NT2/D1 (cell line): ENCODE measurements around the gene PPP1R12B.

Source experiments
- DNase-seq: peaks from one replicate; pipeline ENCODE4 v3.0.0-alpha.2; 2011; ENCODE audit warnings: low read depth, low spot score
- H3K27me3 ChIP-seq: 2 replicates; pipeline ENCODE4 v1.6.0; 2011; ENCODE audit warnings: mild to moderate bottlenecking; ENCODE audit not compliant: insufficient read length, insufficient read depth
- H3K36me3 ChIP-seq: 2 replicates; pipeline ENCODE4 v1.6.1; 2011; ENCODE audit warnings: mild to moderate bottlenecking, low read length, mixed read lengths; ENCODE audit not compliant: insufficient read depth, insufficient read length
- H3K4me1 ChIP-seq: 2 replicates; pipeline ENCODE4 v1.5.1; 2011; ENCODE audit not compliant: insufficient read depth, insufficient read length
- H3K4me3 ChIP-seq: 2 replicates; pipeline ENCODE4 v1.5.1; 2011; ENCODE audit warnings: low read depth; ENCODE audit not compliant: insufficient read length
- H3K9ac ChIP-seq: 2 replicates; pipeline ENCODE4 v1.6.0; 2011; ENCODE audit warnings: low read depth; ENCODE audit not compliant: insufficient read length
- H3K9me3 ChIP-seq: 2 replicates; pipeline ENCODE4 v1.5.1; 2011; ENCODE audit warnings: mild to moderate bottlenecking, low read length; ENCODE audit not compliant: insufficient read depth
- SUZ12 ChIP-seq: IDR thresholded peaks from 2 replicates; pipeline ENCODE4 v1.6.1; 2011; ENCODE audit not compliant: insufficient read length, insufficient read depth; ENCODE audit errors: extremely low read depth
- YY1 ChIP-seq: IDR thresholded peaks from 2 replicates; pipeline ENCODE4 v1.6.1; 2011; ENCODE audit not compliant: insufficient read length, insufficient read depth
- ZNF274 ChIP-seq: IDR thresholded peaks from 2 replicates; pipeline ENCODE4 v1.6.1; 2011; ENCODE audit warnings: mild to moderate bottlenecking, low read depth, low read length

PPP1R12B gene

GRCh38 chr1:202584707-202585589, 236.4 kb downstream of the PPP1R12B start:
- no peak for DNase-seq
- Histone ChIP-seq H3K4me1 (peaks cover 8% of the 10 kb centered on the region), H3K4me3 (no peak overlapping the region), H3K36me3 (peaks cover 7% of the 10 kb centered on the region), H3K9me3 (no peaks in the 10 kb centered on the region), H3K9ac (no peak overlapping the region), H3K27me3 (no peaks in the 10 kb centered on the region)
- TF ChIP-seq YY1, result no peak
- TF ChIP-seq ZNF274, result no peak
- no peak for TF ChIP-seq SUZ12

GRCh38 chr1:202585590-202585933, 237.1 kb downstream of the PPP1R12B start:
- Histone ChIP-seq H3K4me1 (peaks cover 11% of the 10 kb centered on the region), H3K9me3 (no peaks in the 10 kb centered on the region), H3K36me3 (peaks cover 7% of the 10 kb centered on the region), H3K9ac (no peak overlapping the region), H3K4me3 (no peak overlapping the region), H3K27me3 (no peaks in the 10 kb centered on the region)
- no peak for DNase-seq
- TF ChIP-seq ZNF274 (no peak), SUZ12 (no peak), YY1 (no peak)

DNA sequence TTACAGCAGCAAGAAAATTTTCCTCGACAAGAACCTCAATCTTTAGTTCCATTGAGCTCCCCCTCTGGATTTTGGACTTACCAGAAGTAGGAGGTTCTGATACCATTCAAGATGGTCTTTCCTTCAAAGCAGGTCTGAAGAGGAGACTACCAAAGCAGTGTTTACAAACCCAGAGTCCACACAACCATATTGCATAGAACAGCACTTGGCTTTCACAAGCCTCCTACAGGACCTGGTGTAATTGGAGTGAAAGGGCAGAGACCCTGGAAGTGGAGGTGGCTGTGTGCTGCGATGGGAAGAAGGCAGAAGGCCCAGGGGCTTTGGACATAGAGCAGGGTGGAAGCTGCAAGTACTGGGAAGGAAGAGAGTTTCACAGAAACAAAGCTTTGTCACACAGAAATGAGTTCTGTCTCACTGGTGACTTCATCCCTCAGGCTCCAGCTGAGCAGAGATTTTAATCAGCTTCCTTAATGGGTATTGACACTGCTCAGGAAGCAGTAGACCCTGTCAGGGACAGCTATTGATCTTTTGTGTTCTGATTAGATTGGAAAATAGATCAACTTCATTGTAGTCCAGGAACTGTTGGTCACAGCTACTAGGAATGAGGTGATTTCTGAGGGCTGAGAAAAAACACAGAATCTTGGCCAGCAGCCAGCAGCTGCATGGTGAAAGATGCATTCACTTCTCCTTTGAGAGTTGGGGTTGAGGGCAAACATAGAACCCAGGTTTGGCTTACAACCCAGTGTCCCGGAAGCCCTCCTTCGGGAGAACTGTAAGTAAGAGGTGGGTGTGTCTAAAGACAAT, 237.7 kb downstream of the PPP1R12B start:
- TF ChIP-seq YY1 (no peak), SUZ12 (no peak), ZNF274 (no peak)
- H3K4me1 ChIP-seq, result peaks cover 11% of the 10 kb centered on the region
- H3K27me3 ChIP-seq, result no peaks in the 10 kb centered on the region
- H3K36me3 ChIP-seq, result peaks cover 2% of the 10 kb centered on the region
- no peak for DNase-seq
- no peaks in the 10 kb centered on the region for H3K9me3 ChIP-seq
- H3K4me3 ChIP-seq, result no peak overlapping the region
- H3K9ac ChIP-seq, result no peak overlapping the region

DNA sequence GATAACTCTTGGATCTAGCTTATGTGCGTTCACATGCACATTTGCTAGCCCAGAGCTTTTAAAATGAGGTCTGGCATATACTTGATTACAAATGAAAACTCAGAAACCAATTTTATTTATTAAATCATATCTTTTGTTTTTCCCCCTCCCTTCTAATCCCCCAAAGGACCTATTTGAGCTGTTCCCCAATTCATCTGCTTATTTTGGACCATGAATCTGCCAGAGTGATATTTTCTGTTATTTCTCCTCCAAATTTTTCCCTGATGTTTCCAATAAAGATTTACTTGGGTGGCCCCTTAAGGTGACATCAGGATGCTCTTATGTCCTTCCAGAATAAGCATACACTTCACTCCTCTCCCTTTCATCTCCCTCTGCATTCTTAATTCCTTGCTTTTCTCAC, 238.4 kb downstream of the PPP1R12B start:
- no peak for TF ChIP-seq YY1
- TF ChIP-seq SUZ12, result no peak
- TF ChIP-seq ZNF274, result no peak
- no peak for DNase-seq
- Histone ChIP-seq H3K4me1 (peaks cover 14% of the 10 kb centered on the region), H3K9ac (no peak overlapping the region), H3K4me3 (no peak overlapping the region), H3K9me3 (no peaks in the 10 kb centered on the region), H3K36me3 (no peaks in the 10 kb centered on the region), H3K27me3 (no peaks in the 10 kb centered on the region)

DNA sequence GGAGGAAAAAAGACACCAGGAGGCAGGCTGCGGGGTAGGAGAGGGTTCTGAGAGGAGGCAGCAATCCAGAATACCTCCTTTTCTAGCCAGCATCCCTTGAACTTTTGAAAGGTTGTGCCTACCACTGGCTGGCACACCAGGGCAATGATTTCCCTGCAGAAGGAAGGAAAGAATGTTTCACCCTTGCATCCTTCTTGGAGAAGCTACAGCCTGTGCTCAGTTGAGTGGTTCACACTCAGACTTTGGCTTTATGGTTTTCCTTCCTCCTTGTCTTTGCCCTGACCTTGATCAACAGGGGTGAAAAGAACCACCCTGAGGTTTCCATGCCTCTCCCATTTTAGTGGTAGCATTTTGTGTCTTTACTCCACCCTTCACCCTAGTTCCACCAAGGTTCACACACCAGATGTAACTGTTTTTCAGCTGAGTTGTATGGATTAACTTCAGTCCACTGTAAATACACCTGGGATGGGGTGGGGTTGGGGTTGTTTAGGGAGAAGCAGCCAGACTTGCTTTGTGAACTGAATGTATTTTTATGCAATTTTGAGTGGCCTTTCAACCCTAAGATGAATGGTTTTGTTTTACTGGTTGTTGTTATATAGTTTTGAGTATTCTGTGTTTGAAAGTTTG, 239.5 kb downstream of the PPP1R12B start:
- no peaks in the 10 kb centered on the region for H3K36me3 ChIP-seq
- H3K4me1 ChIP-seq, result peaks cover 14% of the 10 kb centered on the region
- H3K9ac ChIP-seq, result no peak overlapping the region
- no peaks in the 10 kb centered on the region for H3K9me3 ChIP-seq
- H3K4me3 ChIP-seq, result no peak overlapping the region
- TF ChIP-seq SUZ12, result no peak
- no peak for TF ChIP-seq YY1
- no peak for TF ChIP-seq ZNF274
- no peaks in the 10 kb centered on the region for H3K27me3 ChIP-seq
- no peak for DNase-seq

DNA sequence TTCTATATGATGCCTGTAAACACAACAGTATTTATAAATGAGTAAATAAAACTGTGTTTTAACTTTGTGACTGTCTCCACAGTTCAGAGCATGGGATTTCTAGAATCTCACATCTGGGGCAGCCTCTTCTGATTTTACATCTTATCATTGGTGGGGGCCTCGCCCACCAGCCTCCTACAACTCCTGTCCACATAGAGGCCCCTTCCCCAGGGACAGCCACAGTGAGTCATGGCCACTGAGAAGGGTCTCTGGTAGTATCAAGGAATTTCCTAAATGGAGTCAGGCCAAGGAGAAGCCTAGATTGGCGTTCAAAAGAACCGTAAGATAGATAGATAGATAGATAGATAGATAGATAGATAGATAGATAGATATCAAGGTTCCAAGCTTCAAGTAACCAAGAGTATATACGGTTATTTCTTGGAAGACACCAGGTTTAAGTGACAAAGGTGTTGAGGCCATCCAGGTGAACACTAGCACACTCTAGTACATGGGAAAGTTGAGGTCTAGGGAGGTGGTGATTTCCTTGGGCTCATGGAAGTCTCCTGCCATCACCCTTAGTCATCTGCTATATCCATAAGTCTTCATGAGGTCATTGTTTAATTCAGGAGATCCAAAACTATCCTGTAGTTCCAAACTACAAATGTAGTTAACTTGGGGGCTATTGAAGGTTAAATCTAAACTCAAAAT, 240.1 kb downstream of the PPP1R12B start:
- no peaks in the 10 kb centered on the region for H3K27me3 ChIP-seq
- no peaks in the 10 kb centered on the region for H3K36me3 ChIP-seq
- DNase-seq, result no peak
- H3K9me3 ChIP-seq, result no peaks in the 10 kb centered on the region
- peaks cover 14% of the 10 kb centered on the region for H3K4me1 ChIP-seq
- no peak overlapping the region for H3K4me3 ChIP-seq
- TF ChIP-seq ZNF274 (no peak), YY1 (no peak), SUZ12 (no peak)
- no peak overlapping the region for H3K9ac ChIP-seq
